ENCODE measurements around the gene RNF2.
A peak's percentile ranks its signal among the peaks of the same experiment; 100 is the strongest.
"Not testable (repeated sequence)": the region's sequence is repeated elsewhere in the genome, so short reads cannot be mapped to it uniquely, and the experiment has no call there.

The RNF2 gene

DNA sequence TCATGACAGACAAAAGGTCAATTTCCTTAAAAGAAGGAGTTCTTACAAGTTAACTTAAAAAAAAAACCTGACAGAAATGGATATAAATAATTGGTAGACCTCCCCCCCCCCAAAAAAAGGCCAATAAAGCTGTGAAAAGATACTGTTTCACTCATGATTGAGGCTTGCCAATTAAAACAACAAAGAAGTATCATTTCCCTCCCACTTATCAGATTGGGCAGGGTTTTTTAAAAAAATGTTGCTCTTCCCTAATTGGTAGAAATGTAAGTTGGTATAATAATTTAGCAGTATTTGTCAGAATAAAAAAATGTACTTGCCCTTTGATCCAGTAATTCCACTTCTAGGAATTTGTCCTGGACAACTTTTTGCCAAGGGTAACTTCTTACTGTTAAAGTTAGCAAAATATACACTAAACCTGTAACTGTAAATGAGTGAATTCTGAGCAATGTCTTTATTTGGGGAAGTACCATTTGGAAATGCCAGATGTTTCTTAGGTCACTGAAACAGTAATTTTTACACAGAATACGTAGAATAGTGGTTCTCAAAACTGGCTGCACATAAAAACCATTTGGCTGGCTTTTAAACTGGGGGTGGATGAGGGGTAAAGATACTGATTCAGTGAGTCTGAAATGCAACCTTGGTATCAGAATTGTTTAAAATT is 17.5 kb downstream of the RNF2 start:
- Histone ChIP-seq H3K4me3 (ENCODE audit: low read depth, low read length) (no peak overlapping the region), H3K36me3 (no peaks in the 10 kb centered on the region), H3K27ac (no peak overlapping the region), H3K9me3 (ENCODE audit: severe bottlenecking) (peaks cover 3% of the 10 kb centered on the region), H3K27me3 (ENCODE audit: insufficient read depth, low read depth, severe bottlenecking) (no peaks in the 10 kb centered on the region)
- TF ChIP-seq, protein P1, sequence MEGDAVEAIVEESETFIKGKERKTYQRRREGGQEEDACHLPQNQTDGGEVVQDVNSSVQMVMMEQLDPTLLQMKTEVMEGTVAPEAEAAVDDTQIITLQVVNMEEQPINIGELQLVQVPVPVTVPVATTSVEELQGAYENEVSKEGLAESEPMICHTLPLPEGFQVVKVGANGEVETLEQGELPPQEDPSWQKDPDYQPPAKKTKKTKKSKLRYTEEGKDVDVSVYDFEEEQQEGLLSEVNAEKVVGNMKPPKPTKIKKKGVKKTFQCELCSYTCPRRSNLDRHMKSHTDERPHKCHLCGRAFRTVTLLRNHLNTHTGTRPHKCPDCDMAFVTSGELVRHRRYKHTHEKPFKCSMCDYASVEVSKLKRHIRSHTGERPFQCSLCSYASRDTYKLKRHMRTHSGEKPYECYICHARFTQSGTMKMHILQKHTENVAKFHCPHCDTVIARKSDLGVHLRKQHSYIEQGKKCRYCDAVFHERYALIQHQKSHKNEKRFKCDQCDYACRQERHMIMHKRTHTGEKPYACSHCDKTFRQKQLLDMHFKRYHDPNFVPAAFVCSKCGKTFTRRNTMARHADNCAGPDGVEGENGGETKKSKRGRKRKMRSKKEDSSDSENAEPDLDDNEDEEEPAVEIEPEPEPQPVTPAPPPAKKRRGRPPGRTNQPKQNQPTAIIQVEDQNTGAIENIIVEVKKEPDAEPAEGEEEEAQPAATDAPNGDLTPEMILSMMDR (IDR thresholded peaks at IDR 0.05; ENCODE audit: low read depth, low read length), result no peak
- no peak for DNase-seq

DNA sequence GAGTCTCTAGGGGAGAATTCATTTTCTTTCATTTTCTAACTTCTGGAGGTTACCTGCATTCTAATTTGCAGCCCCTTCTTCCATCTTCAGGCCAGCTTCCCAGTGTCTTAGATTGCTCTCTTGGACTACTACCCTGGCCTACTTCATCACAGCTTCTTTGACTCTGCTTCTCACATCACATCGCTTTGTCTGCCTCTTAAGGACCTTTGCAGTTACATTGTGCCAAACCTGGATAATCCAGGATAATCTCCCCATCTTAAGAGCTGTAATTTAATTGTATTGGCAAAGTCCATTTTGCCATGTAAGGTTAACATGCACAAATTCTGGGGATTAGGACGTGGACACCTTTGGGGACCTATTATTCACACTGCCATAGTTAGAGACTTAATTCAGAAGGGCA is 18.4 kb downstream of the RNF2 start:
- DNase-seq, result peak; percentile 12
- Histone ChIP-seq H3K27me3 (ENCODE audit: insufficient read depth, low read depth, severe bottlenecking) (no peaks in the 10 kb centered on the region), H3K27ac (no peak overlapping the region), H3K9me3 (ENCODE audit: severe bottlenecking) (peaks cover 3% of the 10 kb centered on the region), H3K36me3 (no peaks in the 10 kb centered on the region), H3K4me3 (ENCODE audit: low read depth, low read length) (no peak overlapping the region)
- TF ChIP-seq, protein P1 (IDR thresholded peaks at IDR 0.05; ENCODE audit: low read depth, low read length), result no peak

DNA sequence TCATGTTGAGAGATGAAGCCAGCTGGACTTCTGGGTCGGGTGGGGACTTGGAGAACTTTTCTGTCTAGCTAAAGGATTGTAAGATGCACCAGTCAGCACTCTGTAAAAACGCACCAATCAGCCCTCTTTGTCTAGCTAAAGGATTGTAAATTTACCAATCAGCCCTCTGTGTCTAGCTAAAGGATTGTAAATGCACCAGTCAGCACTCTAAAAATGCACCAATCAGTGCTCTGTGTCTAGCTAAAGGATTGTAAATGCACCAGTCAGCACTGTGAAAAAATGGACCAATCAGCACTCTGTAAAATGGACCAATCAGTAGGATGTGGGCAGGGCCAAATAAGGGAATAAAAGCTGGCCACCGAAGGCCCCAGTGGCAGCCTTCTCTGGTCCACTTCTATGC is 19.6 kb downstream of the RNF2 start:
- not testable (repeated sequence) for H3K36me3 ChIP-seq; H3K27me3 ChIP-seq (ENCODE audit: insufficient read depth, low read depth, severe bottlenecking); H3K9me3 ChIP-seq (ENCODE audit: severe bottlenecking); DNase-seq; H3K27ac ChIP-seq; H3K4me3 ChIP-seq (ENCODE audit: low read depth, low read length)

DNA sequence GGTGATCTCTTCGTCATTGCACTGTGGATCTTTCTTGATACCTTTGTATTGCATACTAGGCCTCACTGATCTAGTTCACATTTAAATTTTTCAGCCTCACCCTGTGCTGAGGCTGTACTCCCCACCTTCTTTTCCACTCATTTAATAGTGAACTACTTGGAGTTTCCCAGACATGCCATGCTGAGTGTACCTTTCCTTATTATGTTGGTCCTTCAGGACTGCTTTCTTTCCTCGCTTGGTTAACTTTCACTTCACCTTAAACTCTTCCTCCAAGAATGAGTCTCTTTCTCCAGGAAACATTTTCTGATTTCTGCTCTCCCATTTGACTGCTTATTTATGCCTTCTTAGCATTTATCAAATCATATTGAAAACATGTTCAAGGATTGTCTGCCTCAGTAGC is 20.8 kb downstream of the RNF2 start:
- Histone ChIP-seq H3K4me3 (ENCODE audit: low read depth, low read length) (no peak overlapping the region), H3K36me3 (no peaks in the 10 kb centered on the region), H3K27me3 (ENCODE audit: insufficient read depth, low read depth, severe bottlenecking) (no peaks in the 10 kb centered on the region), H3K9me3 (ENCODE audit: severe bottlenecking) (peaks cover 3% of the 10 kb centered on the region), H3K27ac (no peak overlapping the region)
- TF ChIP-seq, protein P1 (IDR thresholded peaks at IDR 0.05; ENCODE audit: low read depth, low read length), result no peak
- DNase-seq, result no peak

DNA sequence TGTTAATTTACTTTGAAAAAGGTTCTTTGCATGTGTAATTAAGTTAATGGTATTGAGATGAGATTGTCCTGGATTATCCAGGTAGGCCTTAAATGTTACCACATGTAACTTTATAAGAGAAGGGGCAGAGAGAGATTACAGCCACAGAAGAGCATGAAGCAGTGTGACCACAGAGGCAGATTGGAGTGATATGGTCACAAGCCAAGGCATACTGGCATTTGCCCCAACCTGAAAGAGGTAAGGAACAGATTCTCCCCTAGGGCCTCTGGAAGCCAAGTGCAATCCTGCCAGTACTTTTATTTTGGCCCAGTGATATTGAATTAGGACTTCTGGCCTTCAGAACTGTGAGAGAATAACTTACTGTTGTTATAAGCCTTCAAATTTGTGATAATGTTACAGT is 23.0 kb downstream of the RNF2 start:
- peaks cover 3% of the 10 kb centered on the region for H3K9me3 ChIP-seq (ENCODE audit: severe bottlenecking)
- H3K27ac ChIP-seq, result no peak overlapping the region
- H3K27me3 ChIP-seq (ENCODE audit: insufficient read depth, low read depth, severe bottlenecking), result no peaks in the 10 kb centered on the region
- TF ChIP-seq, protein P1 (IDR thresholded peaks at IDR 0.05; ENCODE audit: low read depth, low read length), result no peak
- H3K4me3 ChIP-seq (ENCODE audit: low read depth, low read length), result no peak overlapping the region
- no peaks in the 10 kb centered on the region for H3K36me3 ChIP-seq
- no peak for DNase-seq

DNA sequence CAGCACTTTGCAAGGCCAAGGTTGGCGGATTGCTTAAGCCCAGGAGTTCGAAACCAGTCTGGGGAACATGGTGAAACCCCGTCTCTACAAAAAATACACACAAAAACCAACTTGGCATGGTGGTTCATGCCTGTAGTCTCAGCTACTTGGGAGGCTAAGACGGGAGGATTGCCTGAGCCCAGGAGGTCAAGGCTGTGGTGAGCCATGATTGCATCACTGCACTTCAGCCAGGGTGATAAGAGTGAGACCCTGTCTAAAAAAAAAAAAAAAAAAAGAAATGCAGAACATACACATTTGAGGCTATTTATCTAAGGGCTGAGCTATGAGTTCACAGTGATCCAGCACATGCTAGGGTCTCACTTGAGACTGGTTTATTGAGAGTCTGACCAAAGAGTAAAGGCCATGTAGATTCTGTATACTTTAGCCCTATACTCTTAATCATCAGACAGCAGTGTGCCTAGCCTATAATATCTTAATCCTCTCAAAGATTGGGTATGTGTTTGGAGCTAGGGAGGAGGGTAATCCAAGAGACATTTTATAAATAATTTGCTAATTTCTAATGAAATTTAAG is 23.9 kb downstream of the RNF2 start:
- TF ChIP-seq, protein P1 (IDR thresholded peaks at IDR 0.05; ENCODE audit: low read depth, low read length), result no peak
- no peak overlapping the region for H3K27ac ChIP-seq
- peaks cover under 1% of the 10 kb centered on the region for H3K9me3 ChIP-seq (ENCODE audit: severe bottlenecking)
- DNase-seq, result no peak
- H3K4me3 ChIP-seq (ENCODE audit: low read depth, low read length), result no peak overlapping the region
- H3K27me3 ChIP-seq (ENCODE audit: insufficient read depth, low read depth, severe bottlenecking), result no peaks in the 10 kb centered on the region
- H3K36me3 ChIP-seq, result no peaks in the 10 kb centered on the region

Measured in WERI-Rb-1 (cell line).